HepG2 (cell line): ENCODE results near the gene PLIN5. TPM values are rescaled to one million over a fixed set of nuclear protein-coding genes. Genes with fewer than 3 reads are reported as not detected.
A peak's percentile ranks its signal among the peaks of the same experiment; 100 is the strongest.

Experiments
- BCL3 ChIP-seq: sonication (generic); formaldehyde crosslinking; IDR thresholded peaks from 2 replicates; pipeline ENCODE4 v1.5.1; 2020; ENCODE audit warnings: mild to moderate bottlenecking, missing genetic modification reagents, moderate library complexity
- CREB3 ChIP-seq: sonication (generic); formaldehyde crosslinking; IDR thresholded peaks from 2 replicates; pipeline ENCODE4 v1.5.0; 2020; ENCODE audit warnings: missing genetic modification reagents
- GZF1 ChIP-seq: sonication (generic); formaldehyde crosslinking; IDR thresholded peaks from 2 replicates; pipeline ENCODE4 v1.5.1; 2020; ENCODE audit warnings: mild to moderate bottlenecking, missing genetic modification reagents
- HOXA5 ChIP-seq: sonication (generic); formaldehyde crosslinking; IDR thresholded peaks from 2 replicates; pipeline ENCODE4 v1.4.0; 2020; ENCODE audit warnings: missing genetic modification reagents
- MNT ChIP-seq: fragments of 450-650 bp; IDR thresholded peaks from 2 replicates; pipeline ENCODE4 v1.6.1; 2016
- PATZ1 ChIP-seq: sonication (generic); formaldehyde crosslinking; IDR thresholded peaks from 2 replicates; pipeline ENCODE4 v1.4.0; 2020; ENCODE audit warnings: missing genetic modification reagents
- POLR2AphosphoS5 ChIP-seq: IDR thresholded peaks from 2 replicates; pipeline ENCODE4 v1.6.1; 2012; ENCODE audit warnings: low read depth, low read length
- SP1 ChIP-seq, 2 experiments: fragments of 450-650 bp in 1 of 2; sonication (generic) in 1 of 2; formaldehyde crosslinking in 1 of 2; IDR thresholded peaks; 2 replicates each; pipeline versions ENCODE4 v1.4.0 to v1.6.1; 2016 to 2020; ENCODE audit warnings: missing genetic modification reagents in 1 of 2
- TRAFD1 ChIP-seq: sonication (generic); formaldehyde crosslinking; IDR thresholded peaks from 2 replicates; pipeline ENCODE4 v1.5.1; 2020; ENCODE audit warnings: missing genetic modification reagents, mild to moderate bottlenecking, borderline replicate concordance
- ZBTB2 ChIP-seq: sonication (generic); formaldehyde crosslinking; IDR thresholded peaks from 2 replicates; pipeline ENCODE4 v1.8.0; 2022; ENCODE audit warnings: low read depth, missing genetic modification reagents
- ZBTB20 ChIP-seq: sonication (generic); formaldehyde crosslinking; IDR thresholded peaks from 2 replicates; pipeline ENCODE4 v1.8.1; 2023; ENCODE audit warnings: missing genetic modification reagents, low read depth, mild to moderate bottlenecking, borderline replicate concordance
- ZBTB7A ChIP-seq: sonication (generic); formaldehyde crosslinking; IDR thresholded peaks from 2 replicates; pipeline ENCODE4 v1.8.0; 2022; ENCODE audit warnings: mild to moderate bottlenecking, missing genetic modification reagents
- ZFX ChIP-seq: sonication (generic); formaldehyde crosslinking; IDR thresholded peaks from 2 replicates; pipeline ENCODE4 v1.4.0; 2020; ENCODE audit warnings: mild to moderate bottlenecking, low read depth, missing genetic modification reagents, moderate library complexity
- ZNF317 ChIP-seq: sonication (generic); formaldehyde crosslinking; IDR thresholded peaks from 2 replicates; pipeline ENCODE4 v1.5.0; 2020; ENCODE audit warnings: mild to moderate bottlenecking, missing genetic modification reagents
- ZNF33B ChIP-seq: sonication (generic); formaldehyde crosslinking; IDR thresholded peaks from 2 replicates; pipeline ENCODE4 v1.5.1; 2020; ENCODE audit warnings: mild to moderate bottlenecking, missing genetic modification reagents
- ZNF367 ChIP-seq: sonication (generic); formaldehyde crosslinking; IDR thresholded peaks from 2 replicates; pipeline ENCODE4 v1.4.0; 2020; ENCODE audit warnings: missing genetic modification reagents, borderline replicate concordance
- ZNF768 ChIP-seq: sonication (generic); formaldehyde crosslinking; IDR thresholded peaks from 2 replicates; pipeline ENCODE4 v1.4.0; 2020; ENCODE audit warnings: missing genetic modification reagents
- ZNF780A ChIP-seq: sonication (generic); formaldehyde crosslinking; IDR thresholded peaks from 2 replicates; pipeline ENCODE4 v1.8.0; 2022; ENCODE audit warnings: mild to moderate bottlenecking, missing genetic modification reagents, moderate library complexity
- ZNF839 ChIP-seq: sonication (generic); formaldehyde crosslinking; IDR thresholded peaks from 2 replicates; pipeline ENCODE4 v1.4.0; 2020; ENCODE audit warnings: missing genetic modification reagents, mild to moderate bottlenecking, borderline replicate concordance
- polyA plus RNA-seq, 8 experiments: library from polyadenylated mRNA; depleted of rRNA in 3 of 8; stranded (reverse) in 7 of 8; unstranded in 1 of 8; fragments of >200 nt; fragmentation: Illumina TruSeq in 4 of 8; extraction: Trizol in 4 of 8; gene quantifications; 2 replicates each; pipeline versions ENCODE4 v1.2.1 to v1.2.3, GENCODE V29; 2011 to 2016; ENCODE audit warnings: low read depth in 4 of 8, missing spikeins in 1 of 8, mixed read lengths in 1 of 8; ENCODE audit not compliant: insufficient read depth in 1 of 8
- total RNA-seq, 5 experiments: library from RNA; depleted of rRNA; stranded (reverse); fragments of >200 nt; fragmentation: Illumina TruSeq; extraction: Trizol; gene quantifications; 2 replicates each; pipeline ENCODE4 v1.2.3, GENCODE V29; 2016; ENCODE audit warnings: low read depth in 1 of 5

Gene PLIN5
- total and polyA plus RNA-seq, 2 of the 13 experiments (the other 11 are each of a cell fraction or from before 2014, with no cell fraction given), result 1.8 to 4.8 TPM

GRCh38 chr19:4581666-4582553 is 46.9 kb upstream of the PLIN5 start (continued):
- TF ChIP-seq ZBTB20 (CRISPR knock-in tag), result no peak
- TF ChIP-seq ZFX (CRISPR knock-in tag), result peak; percentile 50; the same call in 1 of the 2 replicates
- no peak for TF ChIP-seq ZNF367 (CRISPR knock-in tag)
- TF ChIP-seq ZBTB2, result no peak
- TF ChIP-seq ZNF33B (CRISPR knock-in tag), result no peak
- TF ChIP-seq ZNF839 (CRISPR knock-in tag), result no peak; the same call in 1 of the 2 replicates
- peak; percentile 61; the same call in 1 of the 2 replicates for TF ChIP-seq ZNF768 (CRISPR knock-in tag)
- TF ChIP-seq HOXA5 (CRISPR knock-in tag), result peak; percentile 17; the same call in 1 of the 2 replicates
- peak; percentile 37; the same call in 1 of the 2 replicates for TF ChIP-seq ZBTB7A (CRISPR knock-in tag)
- no peak; the same call in 1 of the 2 replicates for TF ChIP-seq CREB3 (CRISPR knock-in tag)
- TF ChIP-seq TRAFD1 (CRISPR knock-in tag), result no peak
- TF ChIP-seq ZNF780A (CRISPR knock-in tag), result no peak
- no peak for TF ChIP-seq MNT
- 0 out of 2 replicates have a peak, but pooled peaks have one; percentile 28 for TF ChIP-seq BCL3
- TF ChIP-seq GZF1, result no peak
- peak; percentile 97 for TF ChIP-seq PATZ1
- TF ChIP-seq ZNF317 (CRISPR knock-in tag), result 0 out of 2 replicates have a peak, but pooled peaks have one; percentile 24
- TF ChIP-seq SP1 (IDR thresholded peaks at IDR 0.05), result no peak
- peak; percentile 50; the same call in 1 of the 2 replicates for TF ChIP-seq SP1 (CRISPR knock-in tag; IDR thresholded peaks at IDR 0.05)
- TF ChIP-seq POLR2AphosphoS5, result peak; percentile 64
